Thyroid gland (tissue), 4 donors: ENCODE data around the gene KHDC1.

ENCODE experiments used
- POLR2A ChIP-seq, 2 donors: fragments of 450-650 bp; IDR thresholded peaks; one replicate each; pipeline ENCODE4 v1.6.1; 2017; ENCODE audit warnings: antibody characterized with exemption in 2 of 2, mild to moderate bottlenecking in 2 of 2, moderate library complexity in 1 of 2
- TF ChIP-seq, protein P1 (sequence below), 6 experiments: fragments of 200-600 bp in 3 of 6; fragments of 450-650 bp in 3 of 6; sonication (generic) in 3 of 6; IDR thresholded peaks; one replicate each; pipeline ENCODE4 v1.5.1; 2016 to 2019; ENCODE audit warnings: antibody characterized with exemption in 6 of 6, mild to moderate bottlenecking in 2 of 6, inconsistent platforms in 1 of 6, moderate library complexity in 1 of 6

DNA sequence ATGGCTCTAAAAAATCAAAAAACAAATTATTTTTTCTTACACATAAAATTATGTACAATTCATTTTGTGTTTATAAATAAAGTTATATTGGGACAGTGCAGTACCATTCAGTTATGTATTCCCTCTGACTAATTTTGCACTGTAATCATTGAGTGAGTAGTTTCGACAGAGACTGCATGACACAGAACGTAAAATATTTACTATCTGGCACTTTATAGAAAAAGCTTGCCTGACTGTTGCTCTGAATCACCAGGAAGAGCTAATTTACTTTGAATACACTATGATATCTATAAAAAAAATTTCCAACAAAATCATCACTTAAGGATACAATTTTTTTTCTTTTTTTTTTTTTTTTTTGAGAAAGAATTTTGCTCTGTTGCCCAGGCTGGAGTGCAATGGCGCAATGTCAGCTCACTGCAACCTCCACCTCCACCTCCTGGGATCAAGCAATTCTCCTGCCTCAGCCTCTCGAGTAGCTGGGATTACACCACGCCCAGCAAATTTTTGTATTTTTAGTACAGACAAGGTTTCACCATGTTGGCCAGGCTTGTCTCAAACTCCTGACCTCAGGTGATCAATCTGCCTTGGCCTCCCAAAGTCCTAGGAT is 26.7 kb downstream of the KHDC1 start:
- TF ChIP-seq, protein P1, sequence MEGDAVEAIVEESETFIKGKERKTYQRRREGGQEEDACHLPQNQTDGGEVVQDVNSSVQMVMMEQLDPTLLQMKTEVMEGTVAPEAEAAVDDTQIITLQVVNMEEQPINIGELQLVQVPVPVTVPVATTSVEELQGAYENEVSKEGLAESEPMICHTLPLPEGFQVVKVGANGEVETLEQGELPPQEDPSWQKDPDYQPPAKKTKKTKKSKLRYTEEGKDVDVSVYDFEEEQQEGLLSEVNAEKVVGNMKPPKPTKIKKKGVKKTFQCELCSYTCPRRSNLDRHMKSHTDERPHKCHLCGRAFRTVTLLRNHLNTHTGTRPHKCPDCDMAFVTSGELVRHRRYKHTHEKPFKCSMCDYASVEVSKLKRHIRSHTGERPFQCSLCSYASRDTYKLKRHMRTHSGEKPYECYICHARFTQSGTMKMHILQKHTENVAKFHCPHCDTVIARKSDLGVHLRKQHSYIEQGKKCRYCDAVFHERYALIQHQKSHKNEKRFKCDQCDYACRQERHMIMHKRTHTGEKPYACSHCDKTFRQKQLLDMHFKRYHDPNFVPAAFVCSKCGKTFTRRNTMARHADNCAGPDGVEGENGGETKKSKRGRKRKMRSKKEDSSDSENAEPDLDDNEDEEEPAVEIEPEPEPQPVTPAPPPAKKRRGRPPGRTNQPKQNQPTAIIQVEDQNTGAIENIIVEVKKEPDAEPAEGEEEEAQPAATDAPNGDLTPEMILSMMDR (IDR thresholded peaks at IDR 0.05) = no peak
- no peak for TF ChIP-seq POLR2A (IDR thresholded peaks at IDR 0.05)
